Measurements from ENCODE around the gene GRAMD1B. TPM values are rescaled to one million over a fixed set of nuclear protein-coding genes. Genes with fewer than 3 reads are reported as not detected.

The GRAMD1B gene
- total RNA-seq, 4 donors from 2014 or later: 0.61 to 1.7 (median 1.1) TPM

- Histone ChIP-seq H3K9me3 (no peaks in the 10 kb centered on the region), H3K4me1 (peaks cover 6 to 33% (median 11%) of the 10 kb centered on the region in 3 donors), H3K4me3 (no peak overlapping the region), H3K27ac (no peak overlapping the region), H3K36me3 (no peaks in the 10 kb centered on the region), H3K27me3 (no peaks in the 10 kb centered on the region)
- no peak for TF ChIP-seq POLR2A (IDR thresholded peaks at IDR 0.05)
- no peak for TF ChIP-seq CTCF (IDR thresholded peaks at IDR 0.05)
- no peak for DNase-seq
- intact Hi-C loops (cut with DNase I): no loop called here
- 81 to 84% methylated on average over 7 of the region's 7 CpGs for WGBS, 2 donors
Measured at GRCh38 chr11:123562158-123562557, 132.1 kb downstream of the GRAMD1B start.

GRCh38 chr11:123562829-123563228, 132.8 kb downstream of the GRAMD1B start:
- intact Hi-C loops (cut with DNase I): no loop called here
- Histone ChIP-seq H3K27ac (no peak overlapping the region), H3K36me3 (no peaks in the 10 kb centered on the region), H3K27me3 (no peaks in the 10 kb centered on the region), H3K9me3 (no peaks in the 10 kb centered on the region), H3K4me3 (no peak overlapping the region), H3K4me1 (peaks cover 6 to 33% (median 11%) of the 10 kb centered on the region in 3 donors)
- no peak for TF ChIP-seq POLR2A (IDR thresholded peaks at IDR 0.05)
- no peak for TF ChIP-seq CTCF (IDR thresholded peaks at IDR 0.05)
- no peak for DNase-seq
- WGBS, 2 donors: 92% methylated on average over 7 to 8 of the region's 8 CpGs

GRCh38 chr11:123564221-123564620, 134.2 kb downstream of the GRAMD1B start:
- Histone ChIP-seq H3K27me3 (no peaks in the 10 kb centered on the region), H3K36me3 (no peaks in the 10 kb centered on the region), H3K4me1 (peaks cover 6 to 25% (median 11%) of the 10 kb centered on the region in 3 donors), H3K9me3 (no peaks in the 10 kb centered on the region), H3K4me3 (no peak overlapping the region), H3K27ac (no peak overlapping the region)
- no peak for TF ChIP-seq CTCF (IDR thresholded peaks at IDR 0.05)
- no peak for TF ChIP-seq POLR2A (IDR thresholded peaks at IDR 0.05)
- intact Hi-C loops (cut with DNase I): no loop called here
- no peak for DNase-seq
- WGBS, 2 donors: 84 to 87% methylated on average over 3 of the region's 3 CpGs

GRCh38 chr11:123566852-123567251, 136.8 kb downstream of the GRAMD1B start:
- Histone ChIP-seq H3K4me1 (no peaks in the 10 kb centered on the region), H3K27me3 (no peaks in the 10 kb centered on the region), H3K36me3 (no peaks in the 10 kb centered on the region), H3K4me3 (no peak overlapping the region), H3K9me3 (no peaks in the 10 kb centered on the region), H3K27ac (no peak overlapping the region)
- intact Hi-C loops (cut with DNase I): no loop called here
- TF ChIP-seq CTCF (IDR thresholded peaks at IDR 0.05) (no peak), POLR2A (IDR thresholded peaks at IDR 0.05) (no peak)
- no peak for DNase-seq
- WGBS, 2 donors: 82 to 85% methylated on average over 4 of the region's 4 CpGs

- DNase-seq: no peak
- 33 to 73% methylated on average over 1 of the region's 1 CpG for whole genome bisulfite sequencing, 2 donors
- H3K4me1 ChIP-seq: no peaks in the 10 kb centered on the region
- no peak overlapping the region for H3K27ac ChIP-seq
- H3K27me3 ChIP-seq: no peaks in the 10 kb centered on the region
- H3K36me3 ChIP-seq: no peaks in the 10 kb centered on the region
- no peak for TF ChIP-seq POLR2A (IDR thresholded peaks at IDR 0.05)
- no peak overlapping the region for H3K4me3 ChIP-seq
- intact Hi-C loops (cut with DNase I): no loop called here
- no peaks in the 10 kb centered on the region for H3K9me3 ChIP-seq
Measured at GRCh38 chr11:123567466-123567865, 137.4 kb downstream of the GRAMD1B start.

- intact Hi-C loops (cut with DNase I): no loop called here
- Histone ChIP-seq H3K27ac (no peak overlapping the region), H3K4me3 (no peak overlapping the region), H3K9me3 (no peaks in the 10 kb centered on the region), H3K4me1 (no peaks in the 10 kb centered on the region), H3K36me3 (no peaks in the 10 kb centered on the region), H3K27me3 (no peaks in the 10 kb centered on the region)
- DNase-seq: no peak
- 59 to 72% methylated on average over 7 of the region's 7 CpGs for WGBS, 2 donors
- TF ChIP-seq POLR2A (IDR thresholded peaks at IDR 0.05) (no peak), CTCF (IDR thresholded peaks at IDR 0.05) (no peak)
Measured at GRCh38 chr11:123568367-123568870, 138.3 kb downstream of the GRAMD1B start.

All from esophagus squamous epithelium (tissue), 5 donors.